OCI-LY3 (cell line): ENCODE measurements around the gene PRKAR1B.

Source experiments
- CTCF ChIP-seq: fragments of 200-600, 300-600 bp; sonication (generic); IDR thresholded peaks from 2 replicates; pipeline ENCODE4 v1.5.1; 2014; ENCODE audit warnings: antibody characterized with exemption, low read length, low read depth
- EZH2phosphoT487 ChIP-seq: fragments of 200-600 bp; shearing (Covaris generic); IDR thresholded peaks from 2 replicates; pipeline ENCODE4 v1.6.1; 2018; ENCODE audit warnings: antibody characterized with exemption, mixed run types, low read depth

GRCh38 chr7:620885-621284 lies 106.2 kb downstream of the PRKAR1B start:
- TF ChIP-seq CTCF (no peak), EZH2phosphoT487 (no peak)
